ENCODE data around the gene ARL15. TPM values are rescaled to one million over a fixed set of nuclear protein-coding genes. Genes with fewer than 3 reads are reported as not detected.

The ARL15 gene
- total RNA-seq, 1 experiment from 2014 or later, result 13.0 TPM

GRCh38 chr5:53930457-53930856, 379.9 kb downstream of the ARL15 start:
- Histone ChIP-seq H2BK120ac (ENCODE audit: low read depth, low read length, poor library complexity, severe bottlenecking) (no peak overlapping the region), H3K4me2 (ENCODE audit: insufficient read depth, insufficient read length, low read length) (no peak overlapping the region), H3K9ac (ENCODE audit: extremely low read depth, insufficient read length, low read length) (no peak overlapping the region), H3K27ac (ENCODE audit: insufficient read length, low read depth, low read length) (no peak overlapping the region), H3K4ac (ENCODE audit: low read depth, low read length) (no peak overlapping the region), H4K8ac (replicated peaks; ENCODE audit: insufficient read length, low read depth, low read length) (no peak overlapping the region), H3K79me2 (ENCODE audit: insufficient read depth, low read length) (no peaks in the 10 kb centered on the region), H2BK12ac (ENCODE audit: insufficient read length, low read depth, low read length) (no peak overlapping the region), H2BK15ac (ENCODE audit: low read depth, low read length) (no peak overlapping the region), H3T11ph (ENCODE audit: low read length) (no peak overlapping the region), H3K18ac (ENCODE audit: insufficient read length, low read depth, low read length) (no peak overlapping the region), H2BK20ac (ENCODE audit: low read depth, low read length, poor library complexity, severe bottlenecking) (no peak overlapping the region), H3K56ac (ENCODE audit: insufficient read length, low read depth, low read length) (no peak overlapping the region), H3K79me1 (ENCODE audit: insufficient read depth, low read depth, low read length, poor library complexity, severe bottlenecking) (no peaks in the 10 kb centered on the region), H2AK5ac (ENCODE audit: insufficient read length, low read length) (no peak overlapping the region), H3K27me3 (ENCODE audit: insufficient read depth, low read length) (no peaks in the 10 kb centered on the region), H3K14ac (ENCODE audit: insufficient read depth, low read length) (no peak overlapping the region), H2AFZ (ENCODE audit: low read length) (no peak overlapping the region), H3K9me3 (ENCODE audit: control insufficient read depth, low read depth, low read length) (no peaks in the 10 kb centered on the region), H4K5ac (ENCODE audit: insufficient read length, low read depth, low read length) (no peak overlapping the region), H3K23me2 (ENCODE audit: insufficient read length, low read depth, low read length, poor library complexity, severe bottlenecking) (no peaks in the 10 kb centered on the region), H4K91ac (ENCODE audit: insufficient read length, low read depth, low read length) (no peak overlapping the region), H2BK5ac (ENCODE audit: insufficient read length, low read length) (no peak overlapping the region), H4K20me1 (ENCODE audit: control insufficient read depth, insufficient read depth, insufficient read length) (no peaks in the 10 kb centered on the region), H3K23ac (ENCODE audit: insufficient read length, low read depth, low read length) (no peak overlapping the region), H3K4me1 (ENCODE audit: insufficient read depth, low read length) (no peaks in the 10 kb centered on the region)
- WGBS (ENCODE audit: extremely low coverage, insufficient read length, low lambda C conversion rate), result no CpG with 5 or more reads among the region's 5 CpGs
- H3K27ac Mint-ChIP-seq, result no peak overlapping the region
- H3K4me1 Mint-ChIP-seq, result peaks cover 27 to 44% of the 10 kb centered on the region in 2 experiments
- H3K4me3 Mint-ChIP-seq, result no peak overlapping the region
- no peak for DNase-seq
- TF ChIP-seq CTCF (conservative IDR thresholded peaks at IDR 0.05), result no peak
- H3K27me3 Mint-ChIP-seq (ENCODE audit: low read depth), result no peaks in the 10 kb centered on the region
- H3K9me3 Mint-ChIP-seq, result no peaks in the 10 kb centered on the region
- no peaks in the 10 kb centered on the region; a peak in 1 of 7 replicates for H3K36me3 Mint-ChIP-seq (ENCODE audit: insufficient read depth in 1 of 3, low read depth in 3 of 3)
